GM18520 (cell line): ENCODE results near the gene AFF3.
"Not testable (repeated sequence)": the region's sequence is repeated elsewhere in the genome, so short reads cannot be mapped to it uniquely, and the experiment has no call there.

ENCODE experiments used
- ATAC-seq: cut with Tn5 transposase; IDR thresholded peaks from one replicate; pipeline ENCODE4 v1.9.1; 2021; ENCODE audit not compliant: unreplicated experiment

Gene AFF3

GRCh38 chr2:99806758-99807157 is 335.6 kb downstream of the AFF3 start:
- ATAC-seq: no peak

- no peak for ATAC-seq
Measured at GRCh38 chr2:99805930-99806476, 336.4 kb downstream of the AFF3 start.

- ATAC-seq: no peak
Measured at GRCh38 chr2:99803846-99804245, 338.5 kb downstream of the AFF3 start.

- no peak for ATAC-seq
Measured at GRCh38 chr2:99802734-99803133, 339.7 kb downstream of the AFF3 start.

- ATAC-seq: no peak
Measured at GRCh38 chr2:99801327-99801901, 341.0 kb downstream of the AFF3 start.

- no peak for ATAC-seq
Measured at GRCh38 chr2:99797475-99797874, 344.9 kb downstream of the AFF3 start.

- ATAC-seq: no peak
Measured at GRCh38 chr2:99794414-99794813, 348.0 kb downstream of the AFF3 start.

- no peak for ATAC-seq
Measured at GRCh38 chr2:99793022-99793421, 349.4 kb downstream of the AFF3 start.

GRCh38 chr2:99789849-99790248 is 352.5 kb downstream of the AFF3 start:
- no peak for ATAC-seq

- ATAC-seq: no peak
Measured at GRCh38 chr2:99787769-99788382, 354.5 kb downstream of the AFF3 start.

- no peak for ATAC-seq
Measured at GRCh38 chr2:99786636-99787390, 355.6 kb downstream of the AFF3 start.

GRCh38 chr2:99784946-99785345 is 357.4 kb downstream of the AFF3 start:
- no peak for ATAC-seq

GRCh38 chr2:99784282-99784681 is 358.1 kb downstream of the AFF3 start:
- ATAC-seq: no peak

- ATAC-seq: no peak
Measured at GRCh38 chr2:99780276-99780675, 362.1 kb downstream of the AFF3 start.

GRCh38 chr2:99779276-99779675 is 363.1 kb downstream of the AFF3 start:
- ATAC-seq: no peak

GRCh38 chr2:99777656-99778290 is 364.6 kb downstream of the AFF3 start:
- ATAC-seq: no peak

GRCh38 chr2:99776906-99777646 is 365.3 kb downstream of the AFF3 start:
- ATAC-seq: no peak

- no peak for ATAC-seq
Measured at GRCh38 chr2:99776206-99776905, 366.0 kb downstream of the AFF3 start.

- ATAC-seq: no peak
Measured at GRCh38 chr2:99775585-99775984, 366.8 kb downstream of the AFF3 start.

- not testable (repeated sequence) for ATAC-seq
Measured at GRCh38 chr2:99773642-99774041, 368.7 kb downstream of the AFF3 start.
